HG03469 (cell line): ENCODE data around the gene POP4.
"Not testable (repeated sequence)": the region's sequence is repeated elsewhere in the genome, so short reads cannot be mapped to it uniquely, and the experiment has no call there.

ENCODE experiments used
- ATAC-seq: cut with Tn5 transposase; IDR thresholded peaks from one replicate; pipeline ENCODE4 v1.9.1; 2021; ENCODE audit warnings: mild to moderate bottlenecking, moderate library complexity, moderate number of reproducible peaks; ENCODE audit not compliant: unreplicated experiment

Gene POP4

GRCh38 chr19:29610574-29611271 is 4.6 kb downstream of the POP4 start:
- ATAC-seq, result peak; percentile 80

DNA sequence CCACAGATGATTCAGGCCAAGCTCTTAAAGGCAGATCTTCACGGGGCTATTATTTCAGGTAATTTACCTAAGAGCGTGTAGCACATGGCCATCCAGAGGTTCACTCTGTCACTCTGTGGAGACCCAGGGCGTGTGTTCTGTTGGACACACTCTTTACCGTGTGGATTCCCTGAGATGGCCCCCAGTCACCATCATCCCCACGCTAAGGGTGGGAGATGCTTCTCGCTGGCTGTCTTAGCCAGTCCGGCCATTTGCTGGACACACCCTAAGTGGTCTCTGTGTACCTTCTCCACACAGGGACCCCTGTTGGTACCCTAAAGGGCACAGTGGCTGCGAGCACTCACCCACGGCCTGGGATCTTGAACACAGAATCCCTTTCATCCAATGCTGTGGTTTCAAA is 6.0 kb downstream of the POP4 start:
- no peak for ATAC-seq

GRCh38 chr19:29612801-29613595 is 6.9 kb downstream of the POP4 start:
- no peak for ATAC-seq

DNA sequence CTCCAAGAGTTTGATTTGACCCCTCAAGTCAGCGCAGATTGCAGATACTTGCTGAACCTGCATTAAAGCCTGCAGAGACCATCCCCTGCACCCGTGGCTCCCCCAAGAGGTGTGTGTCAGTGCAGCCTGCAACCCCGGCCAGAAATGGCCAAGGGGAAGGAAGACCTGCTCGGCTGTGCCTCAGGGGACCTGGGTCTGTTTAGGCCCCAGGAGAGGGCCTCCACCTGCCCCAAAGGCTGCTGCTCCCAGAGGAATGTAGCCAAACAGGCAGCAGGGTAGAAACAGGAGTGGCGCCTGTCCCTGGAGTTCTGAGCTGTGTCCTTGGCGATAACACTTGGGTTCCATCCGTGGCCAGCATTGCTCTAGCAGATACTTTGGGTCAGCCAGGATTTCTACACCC is 8.0 kb downstream of the POP4 start:
- ATAC-seq, result no peak

DNA sequence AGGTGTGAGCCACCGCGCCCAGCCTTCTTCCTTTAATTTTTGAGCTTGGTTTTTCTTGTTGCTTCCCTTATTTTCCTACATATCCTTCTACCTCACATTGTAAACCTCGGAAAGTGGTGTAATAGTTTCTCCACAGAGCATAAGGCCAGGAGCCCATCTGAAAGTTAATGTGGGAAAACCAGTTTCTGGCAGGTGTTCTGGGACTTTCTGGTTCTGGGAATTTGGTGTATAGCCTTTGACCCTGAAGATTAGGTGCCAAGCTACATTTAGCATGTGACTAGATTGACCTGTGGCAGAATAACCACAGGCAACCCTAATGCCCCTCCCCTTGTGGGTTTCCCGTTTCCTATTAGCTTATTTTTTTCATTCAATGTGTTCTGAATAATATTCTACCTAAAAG is 8.7 kb downstream of the POP4 start:
- ATAC-seq, result no peak

GRCh38 chr19:29615891-29616425 is 9.9 kb downstream of the POP4 start:
- ATAC-seq, result no peak

DNA sequence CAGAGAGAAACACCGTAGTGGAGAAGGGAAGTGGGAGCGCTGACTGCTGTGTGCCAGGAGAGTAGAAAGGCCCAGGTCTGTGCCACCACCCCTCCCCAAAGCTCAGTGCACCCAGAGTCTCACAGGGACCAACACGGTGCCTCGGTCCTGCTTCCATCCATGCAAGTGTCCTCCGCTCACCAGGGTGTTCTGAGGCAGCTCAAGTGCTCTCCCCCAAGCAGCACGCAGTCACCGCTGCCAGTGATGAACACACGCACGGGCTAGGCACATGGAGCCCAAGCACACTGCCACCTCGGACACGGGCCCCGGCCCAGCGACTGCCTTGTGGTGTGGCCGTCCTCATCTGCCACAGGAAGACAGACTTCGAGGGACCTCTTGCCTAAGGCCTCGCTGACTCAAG is 10.5 kb downstream of the POP4 start:
- no peak for ATAC-seq

DNA sequence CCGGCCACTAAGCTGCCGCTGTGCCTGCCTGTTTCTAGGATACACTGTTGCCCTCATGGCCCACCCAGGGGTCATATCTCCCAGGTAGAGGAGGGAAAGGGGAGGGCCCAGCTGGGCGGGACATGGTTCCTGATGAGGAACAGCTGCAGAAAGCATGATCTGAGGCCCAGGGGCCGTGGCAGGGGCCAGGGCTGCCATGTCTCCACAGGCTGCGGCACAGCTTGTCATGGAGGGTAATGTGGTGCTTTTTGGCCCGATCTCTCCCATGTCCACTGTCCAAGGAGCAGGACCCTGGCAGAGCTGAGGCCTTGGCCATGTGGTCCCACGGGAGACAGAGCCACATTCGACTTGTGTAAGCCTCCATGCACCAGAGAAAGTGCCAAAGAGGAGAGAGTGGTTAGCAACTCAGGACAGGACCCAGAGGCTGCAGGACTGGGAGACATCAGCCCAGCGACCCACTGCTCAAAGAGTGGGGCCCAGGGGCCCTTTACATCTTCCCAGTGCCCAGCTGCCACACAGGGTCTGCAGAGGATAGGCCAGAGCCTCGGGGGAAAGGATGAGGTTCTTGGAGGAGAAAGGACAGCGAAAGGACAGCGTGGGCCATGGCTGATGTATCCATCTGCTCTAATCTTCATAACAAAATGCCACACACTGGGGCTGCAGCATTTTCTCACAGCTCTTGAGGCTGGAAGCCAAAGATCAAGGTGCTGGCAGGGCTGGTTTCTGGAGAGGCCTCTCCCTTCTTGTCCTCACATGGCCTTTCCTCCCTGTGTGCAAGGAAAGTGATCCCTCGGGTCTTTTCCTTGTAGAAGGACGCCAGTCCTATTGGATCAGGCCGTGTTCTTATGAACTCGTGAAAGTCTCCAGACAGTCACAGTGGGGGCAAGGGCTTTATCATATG is 11.5 kb downstream of the POP4 start:
- no peak for ATAC-seq

GRCh38 chr19:29618434-29618833 is 12.4 kb downstream of the POP4 start:
- ATAC-seq, result no peak

- no peak for ATAC-seq
These were observed 12.8 kb downstream of the POP4 start for GRCh38 chr19:29618871-29619270.

- no peak for ATAC-seq
These were observed 14.9 kb downstream of the POP4 start for GRCh38 chr19:29620931-29621351.

DNA sequence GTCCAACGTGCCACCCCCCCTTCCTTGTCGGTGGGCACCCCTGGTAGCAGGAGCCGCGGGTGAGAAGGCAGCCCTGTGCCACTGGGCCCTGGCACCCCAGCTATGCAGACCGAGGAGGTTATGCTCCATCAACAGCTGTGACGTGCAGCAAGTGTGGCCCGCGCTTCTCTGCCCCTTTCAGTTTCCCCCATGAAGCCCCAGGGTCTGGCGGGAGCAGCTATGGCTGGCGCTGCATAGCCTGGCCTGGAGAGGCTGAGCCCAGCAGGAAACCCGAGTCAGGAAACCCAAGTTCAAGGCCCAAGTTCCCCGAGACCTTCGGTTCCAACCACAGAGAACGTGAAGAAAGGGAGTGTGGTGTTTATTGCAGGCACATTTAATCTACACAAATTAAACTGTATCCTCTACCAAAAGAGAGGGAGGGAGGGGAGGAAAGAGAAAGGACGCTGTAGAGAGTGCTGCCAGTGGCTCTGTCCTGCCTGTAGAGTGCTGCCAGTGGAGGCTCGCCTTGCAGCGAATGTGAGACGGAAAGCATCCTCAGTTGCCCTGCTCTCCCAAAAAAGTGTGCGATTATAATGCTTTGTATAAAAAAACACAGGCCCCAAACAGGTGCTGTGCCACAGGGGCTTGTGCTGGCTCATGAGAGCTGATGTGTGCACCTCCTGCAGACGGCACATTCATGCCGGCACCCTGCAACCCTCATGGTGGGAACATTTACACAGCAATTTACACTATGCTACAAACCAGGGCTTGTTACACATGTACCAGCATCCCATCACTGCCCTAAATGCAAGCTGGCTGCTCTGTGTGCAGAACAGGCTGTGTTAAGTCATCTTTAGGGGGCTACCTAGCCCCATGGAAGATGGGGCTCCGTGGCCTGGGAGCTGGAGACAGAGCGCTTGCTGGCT is 16.3 kb downstream of the POP4 start:
- no peak for ATAC-seq

DNA sequence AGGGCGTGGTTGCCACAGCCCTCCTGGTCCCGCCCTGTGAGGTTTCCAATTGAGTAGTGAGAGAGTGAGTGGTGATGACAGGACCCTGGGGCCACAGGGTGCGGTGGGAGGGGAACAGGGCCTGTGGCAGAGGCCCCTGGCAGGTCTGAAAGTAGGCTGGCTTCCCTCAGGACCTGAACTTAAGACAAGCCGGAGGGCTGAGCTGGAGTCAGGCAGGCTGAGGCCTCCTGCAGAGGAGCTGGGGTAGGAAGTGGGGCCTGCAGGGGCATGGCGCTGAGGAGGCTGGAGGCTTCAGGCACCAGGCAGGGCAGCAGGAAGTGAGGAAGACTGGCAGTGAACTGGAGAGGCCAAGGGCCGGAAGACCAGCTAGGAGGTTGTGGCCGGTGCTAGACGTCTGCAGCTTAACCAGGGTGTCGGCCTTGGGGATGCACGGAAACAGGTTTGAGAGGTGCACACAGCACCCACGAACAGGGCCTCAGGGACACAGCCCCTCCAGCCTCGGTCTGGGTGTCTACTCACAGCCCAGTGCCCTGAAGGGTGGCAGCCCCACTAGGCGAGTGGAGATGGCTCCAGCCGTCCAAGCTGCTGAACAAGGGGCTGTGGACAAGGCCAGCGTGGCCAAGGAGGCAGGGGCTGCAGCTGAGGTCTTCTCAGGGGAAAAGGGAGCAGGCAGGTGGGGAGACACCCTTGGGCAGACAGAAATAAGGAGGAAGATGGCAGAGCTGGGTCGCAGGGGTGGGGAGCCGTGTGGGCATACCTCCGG is 17.8 kb downstream of the POP4 start:
- no peak for ATAC-seq

DNA sequence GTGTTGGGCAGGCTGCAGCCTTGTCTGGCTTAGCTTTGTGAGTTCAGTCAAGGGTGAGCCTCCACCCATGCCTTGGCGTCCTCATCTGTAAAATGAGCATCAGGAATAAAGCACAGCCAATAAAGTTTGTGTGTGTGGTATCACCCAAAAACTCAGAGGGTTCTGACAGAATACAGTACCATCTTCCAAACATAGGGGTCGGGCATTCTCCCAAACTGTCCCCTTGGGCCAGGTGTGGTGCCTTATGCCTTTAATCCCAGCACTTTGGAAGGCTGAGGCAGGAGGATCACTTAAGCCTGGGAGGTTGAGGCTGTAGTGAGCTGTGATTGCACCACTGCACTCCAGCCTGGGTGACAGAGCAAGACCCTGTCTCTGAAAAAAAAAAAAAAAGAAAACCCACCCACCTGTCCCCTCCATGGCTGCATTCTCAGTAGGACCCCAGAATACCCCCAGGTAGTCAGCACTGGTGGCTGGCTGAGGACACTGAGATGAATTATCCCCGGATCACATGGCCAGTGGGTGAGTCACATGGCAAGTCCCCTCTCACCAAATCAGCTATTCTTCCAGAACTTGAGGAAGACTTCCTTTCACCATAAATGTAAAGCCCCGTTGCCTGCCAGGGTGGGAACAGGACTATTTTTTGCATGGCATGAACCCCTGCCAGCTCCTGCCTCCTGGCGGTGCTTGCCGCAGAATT is 18.6 kb downstream of the POP4 start:
- ATAC-seq, result no peak

GRCh38 chr19:29625186-29625651 is 19.1 kb downstream of the POP4 start:
- ATAC-seq, result no peak

- no peak for ATAC-seq
These were observed 20.3 kb downstream of the POP4 start for GRCh38 chr19:29626386-29626785.

- not testable (repeated sequence) for ATAC-seq
These were observed 20.7 kb downstream of the POP4 start for GRCh38 chr19:29626832-29627231.

- no peak for ATAC-seq
These were observed 22.7 kb downstream of the POP4 start for GRCh38 chr19:29628661-29629385.
